HepG2 (cell line): ENCODE measurements around the gene PVR. TPM values are rescaled to one million over a fixed set of nuclear protein-coding genes. Genes with fewer than 3 reads are reported as not detected.

Experiments used
- microRNA counts: library from miRNA; unstranded; fragments of <30 nt; microRNA quantifications from one replicate; lab custom pipeline; 2015
- microRNA-seq: library from miRNA; unstranded; fragments of <30 nt; microRNA quantifications from one replicate; pipeline ENCODE4, GENCODE V29; 2020
- polyA plus RNA-seq, 8 experiments: library from polyadenylated mRNA; depleted of rRNA in 3 of 8; stranded (reverse) in 7 of 8; unstranded in 1 of 8; fragments of >200 nt; fragmentation: Illumina TruSeq in 4 of 8; extraction: Trizol in 4 of 8; gene quantifications; 2 replicates each; pipeline versions ENCODE4 v1.2.1 to v1.2.3, GENCODE V29; 2011 to 2016; ENCODE audit warnings: low read depth in 4 of 8, missing spikeins in 1 of 8, mixed read lengths in 1 of 8; ENCODE audit not compliant: insufficient read depth in 1 of 8
- total RNA-seq, 5 experiments: library from RNA; depleted of rRNA; stranded (reverse); fragments of >200 nt; fragmentation: Illumina TruSeq; extraction: Trizol; gene quantifications; 2 replicates each; pipeline ENCODE4 v1.2.3, GENCODE V29; 2016; ENCODE audit warnings: low read depth in 1 of 5

The PVR gene
- total and polyA plus RNA-seq, 2 of the 13 experiments (the other 11 are each of a cell fraction or from before 2014, with no cell fraction given): 43.4 to 46.6 TPM

MicroRNAs within 50 kb of the gene (microRNA counts, 767-probe panel; counts per million panel counts)
- not detected for microRNA hsa-miR-4531 (lab: Ali Mortazavi, UCI)

Small RNAs within 50 kb of the gene (microRNA-seq; reads per million reads assigned to microRNA genes)
- gene MIR4531: not detected

Other genes with a start within 250 kb of the PVR start
- 1.7 and 3.2 TPM in 2 replicates for gene ZNF285, start 242.3 kb upstream of the PVR start, total RNA-seq (2016; rRNA removed; fragmentation: Illumina TruSeq; extraction: Trizol)
- 0.78 and 0.82 TPM in 2 replicates for gene ZNF285, start 242.3 kb upstream of the PVR start, polyA plus RNA-seq (2011; rRNA removed)
- 0.11 and 0.52 TPM in 2 replicates for gene ZNF229, start 195.4 kb upstream of the PVR start, total RNA-seq (2016; rRNA removed; fragmentation: Illumina TruSeq; extraction: Trizol)
- gene ZNF229, start 195.4 kb upstream of the PVR start, polyA plus RNA-seq (2011; rRNA removed): 0.01 and 0.05 TPM in 2 replicates
- gene ZNF180, start 143.4 kb upstream of the PVR start, total RNA-seq (2016; rRNA removed; fragmentation: Illumina TruSeq; extraction: Trizol): 9.3 and 13.4 TPM in 2 replicates
- gene ZNF180, start 143.4 kb upstream of the PVR start, polyA plus RNA-seq (2011; rRNA removed): 0.86 and 0.92 TPM in 2 replicates
- not detected in 2 replicates for gene CEACAM20, start 114.2 kb upstream of the PVR start, total RNA-seq (2016; rRNA removed; fragmentation: Illumina TruSeq; extraction: Trizol)
- 0.04 and 0.12 TPM in 2 replicates for gene CEACAM20, start 114.2 kb upstream of the PVR start, polyA plus RNA-seq (2011; rRNA removed)
- 2.3 and 3.4 TPM in 2 replicates for gene IGSF23, start 30.3 kb upstream of the PVR start, total RNA-seq (2016; rRNA removed; fragmentation: Illumina TruSeq; extraction: Trizol)
- gene IGSF23, start 30.3 kb upstream of the PVR start, polyA plus RNA-seq (2011; rRNA removed): 8.8 and 13.2 TPM in 2 replicates
- gene CEACAM19, start 27.6 kb downstream of the PVR start, total RNA-seq (2016; rRNA removed; fragmentation: Illumina TruSeq; extraction: Trizol): 0.66 and 1.3 TPM in 2 replicates
- gene CEACAM19, start 27.6 kb downstream of the PVR start, polyA plus RNA-seq (2011; rRNA removed): 4.0 and 6.3 TPM in 2 replicates
- not detected in 2 replicates for gene CEACAM16, start 55.2 kb downstream of the PVR start, total RNA-seq (2016; rRNA removed; fragmentation: Illumina TruSeq; extraction: Trizol)
- not detected in 2 replicates for gene CEACAM16, start 55.2 kb downstream of the PVR start, polyA plus RNA-seq (2011; rRNA removed)
- 2.0 and 4.0 TPM in 2 replicates for gene BCL3, start 104.8 kb downstream of the PVR start, total RNA-seq (2016; rRNA removed; fragmentation: Illumina TruSeq; extraction: Trizol)
- gene BCL3, start 104.8 kb downstream of the PVR start, polyA plus RNA-seq (2011; rRNA removed): 2.3 and 2.6 TPM in 2 replicates
- gene CBLC, start 134.0 kb downstream of the PVR start, total RNA-seq (2016; rRNA removed; fragmentation: Illumina TruSeq; extraction: Trizol): 1.1 and 1.8 TPM in 2 replicates
- gene CBLC, start 134.0 kb downstream of the PVR start, polyA plus RNA-seq (2011; rRNA removed): 2.6 and 4.3 TPM in 2 replicates
- gene BCAM, start 165.2 kb downstream of the PVR start, total RNA-seq (2016; rRNA removed; fragmentation: Illumina TruSeq; extraction: Trizol): 30.6 and 51.2 TPM in 2 replicates
- gene BCAM, start 165.2 kb downstream of the PVR start, polyA plus RNA-seq (2011; rRNA removed): 62.7 and 68.0 TPM in 2 replicates
- 32.7 and 75.4 TPM in 2 replicates for gene NECTIN2, start 202.4 kb downstream of the PVR start, total RNA-seq (2016; rRNA removed; fragmentation: Illumina TruSeq; extraction: Trizol)
- 114 and 164 TPM in 2 replicates for gene NECTIN2, start 202.4 kb downstream of the PVR start, polyA plus RNA-seq (2011; rRNA removed)
- 84.5 and 110 TPM in 2 replicates for gene TOMM40, start 247.3 kb downstream of the PVR start, total RNA-seq (2016; rRNA removed; fragmentation: Illumina TruSeq; extraction: Trizol)
- gene TOMM40, start 247.3 kb downstream of the PVR start, polyA plus RNA-seq (2011; rRNA removed): 72.0 and 80.8 TPM in 2 replicates